Activated T-helper 1 cell treated with anti-CD3 and anti-CD28 coated beads, Interleukin-12 subunit alpha, Interleukin-12 subunit beta, Interleukin-2, Interleukin-4 antibody, amounts not matched to agents 30 ng/mL and 10 ng/mL and 1 ng/mL, durations not matched to agents 14 hours and 24 hours and 36 hours (primary cell): ENCODE measurements around the gene TSC22D3. TPM values are rescaled to one million over a fixed set of nuclear protein-coding genes. Genes with fewer than 3 reads are reported as not detected.

ENCODE experiments used
- DNase-seq: peaks from one replicate; pipeline ENCODE4 v3.0.0; 2021; ENCODE audit warnings: low spot score
- H3K27ac Mint-ChIP-seq: one replicate; pipeline ENCODE4 v1.8.0; 2021; ENCODE audit warnings: mild to moderate bottlenecking, mixed read lengths
- H3K27me3 Mint-ChIP-seq: one replicate; pipeline ENCODE4 v1.8.0; 2022; ENCODE audit warnings: mild to moderate bottlenecking, moderate library complexity, mixed read lengths; ENCODE audit not compliant: insufficient read depth
- H3K36me3 Mint-ChIP-seq: one replicate; pipeline ENCODE4 v1.8.0; 2021; ENCODE audit warnings: low read depth, mixed read lengths
- H3K4me1 Mint-ChIP-seq: one replicate; pipeline ENCODE4 v1.8.0; 2021; ENCODE audit warnings: low read depth, mixed read lengths
- H3K4me3 Mint-ChIP-seq: one replicate; pipeline ENCODE4 v1.8.0; 2021; ENCODE audit warnings: mild to moderate bottlenecking, moderate library complexity, mixed read lengths
- H3K9me3 Mint-ChIP-seq: one replicate; pipeline ENCODE4 v1.8.0; 2021; ENCODE audit warnings: mixed read lengths
- intact Hi-C: fragments of 100-400 bp; cut with micrococcal nuclease; formaldehyde crosslinking; loops from one replicate; pipeline ENCODE4 v1.15.1; 2024
- total RNA-seq: library from RNA; stranded (reverse); gene quantifications from 2 replicates; pipeline ENCODE4 v1.2.3, GENCODE V29; 2022

The TSC22D3 gene
- total RNA-seq, 1 donor from 2014 or later = 30.6 TPM

DNA sequence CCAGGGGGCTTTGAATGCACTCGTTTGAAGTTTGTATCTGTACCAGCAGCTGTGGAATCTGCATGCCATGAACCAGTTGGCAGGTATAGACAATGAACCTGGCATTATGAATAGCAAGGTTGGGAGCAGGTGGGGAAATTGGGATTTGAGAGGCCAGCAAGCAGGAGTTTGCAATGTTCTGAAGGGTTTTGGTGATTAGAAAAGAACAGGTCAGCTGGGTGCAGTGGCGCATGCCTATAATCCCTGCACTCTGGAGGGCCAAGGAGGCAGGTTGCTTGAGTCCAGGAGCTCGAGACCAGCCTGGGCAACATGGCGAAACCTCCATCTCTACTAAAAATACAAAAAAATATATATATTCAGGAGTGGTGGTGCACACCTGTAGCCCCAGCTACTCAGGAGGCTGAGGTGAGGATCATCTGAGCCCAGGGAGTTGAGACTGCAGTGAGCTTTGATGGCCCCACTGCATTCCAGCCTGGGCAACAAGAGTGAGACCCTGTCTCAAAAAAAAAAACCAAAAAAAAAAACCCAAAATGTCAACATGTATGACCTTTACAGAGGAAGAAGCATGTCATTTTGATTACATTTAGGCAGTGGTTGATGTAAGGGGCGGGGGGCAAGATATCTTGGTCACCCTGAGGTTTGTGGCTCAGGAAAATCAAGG is 63.9 kb downstream of the TSC22D3 start:
- intact Hi-C loops = loop anchor here (1.0 kb wide), 1 partner anchor 37 kb away; no protein-coding TSS in a partner anchor
- Mint-ChIP-seq H3K9me3 (no peaks in the 10 kb centered on the region), H3K27ac (peak overlapping the region; percentile 99), H3K4me1 (peaks cover 43% of the 10 kb centered on the region), H3K36me3 (peaks cover 14% of the 10 kb centered on the region), H3K27me3 (no peaks in the 10 kb centered on the region), H3K4me3 (peak overlapping the region; percentile 79)
- no peak for DNase-seq

DNA sequence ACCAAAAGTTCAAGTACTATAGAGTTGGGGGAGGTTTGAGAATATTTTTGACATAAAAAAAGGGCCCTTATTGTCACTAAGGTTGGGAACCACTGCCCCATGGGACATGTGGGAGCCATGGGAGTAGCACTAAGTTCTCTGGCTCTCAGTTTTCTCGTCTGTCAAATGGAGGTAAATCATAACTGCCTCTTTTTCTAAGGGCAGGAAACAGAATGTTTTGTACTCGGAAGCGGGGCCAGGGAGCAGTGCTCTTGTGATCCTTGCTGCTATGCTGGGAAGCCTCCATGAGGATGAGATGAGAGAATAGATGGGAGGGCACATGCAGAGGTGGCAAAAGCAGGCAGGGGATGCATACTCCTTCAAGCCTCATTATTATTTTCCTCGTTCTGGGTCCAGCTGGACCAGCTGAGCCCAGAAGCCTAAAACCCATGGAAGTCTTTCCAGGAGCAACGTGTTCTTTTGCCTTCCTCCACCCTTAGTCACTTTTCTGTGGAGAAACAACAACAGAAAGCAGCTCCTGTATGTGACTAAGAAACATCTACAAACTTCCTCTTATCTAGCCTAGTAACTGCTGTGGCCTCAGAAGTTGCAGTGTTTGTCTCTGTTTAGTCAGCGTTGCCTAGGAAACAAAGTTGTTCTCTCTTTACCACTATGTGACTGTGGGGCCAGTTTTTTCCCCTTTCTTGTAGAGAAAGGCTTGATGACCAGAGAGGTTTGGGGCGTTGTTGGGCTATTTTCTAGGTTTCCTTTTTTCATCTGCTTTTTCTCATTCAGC is 64.8 kb downstream of the TSC22D3 start:
- no peaks in the 10 kb centered on the region for H3K9me3 Mint-ChIP-seq
- peak overlapping the region; percentile 79 for H3K4me3 Mint-ChIP-seq
- DNase-seq = peak; percentile 65
- peak overlapping the region; percentile 99 for H3K27ac Mint-ChIP-seq
- H3K36me3 Mint-ChIP-seq = peaks cover 12% of the 10 kb centered on the region
- H3K27me3 Mint-ChIP-seq = no peaks in the 10 kb centered on the region
- H3K4me1 Mint-ChIP-seq = peaks cover 43% of the 10 kb centered on the region
- intact Hi-C loops = loop anchor here (1.0 kb wide), 1 partner anchor 37 kb away; no protein-coding TSS in a partner anchor

DNA sequence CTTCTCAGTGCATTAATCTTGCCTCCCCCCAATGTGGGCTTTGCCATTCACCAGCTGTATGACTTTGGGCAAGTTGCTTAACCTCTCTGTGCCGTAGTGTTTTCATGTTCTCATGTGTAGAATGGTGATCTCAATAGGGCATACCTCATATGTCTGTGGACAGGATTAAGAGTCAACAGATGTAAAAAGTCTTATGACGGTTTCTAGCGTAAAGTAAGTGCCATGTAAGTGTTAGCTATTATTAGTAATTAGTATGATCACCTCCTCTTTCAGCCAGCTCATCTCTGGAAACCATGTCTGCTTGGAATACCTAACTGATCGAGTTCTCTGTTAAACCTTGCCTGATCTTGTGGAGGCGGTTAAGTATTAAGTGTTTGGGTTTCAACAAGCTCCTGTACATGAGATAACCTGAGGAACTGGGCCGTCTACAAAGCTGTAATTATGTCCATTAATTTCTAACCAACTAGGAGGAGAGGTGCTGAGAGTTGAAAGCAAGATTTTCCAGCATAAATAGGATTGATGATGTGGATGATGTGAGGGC is 66.3 kb downstream of the TSC22D3 start:
- intact Hi-C loops = no loop called here
- H3K27ac Mint-ChIP-seq = no peak overlapping the region
- peaks cover under 1% of the 10 kb centered on the region for H3K27me3 Mint-ChIP-seq
- no peak for DNase-seq
- no peaks in the 10 kb centered on the region for H3K9me3 Mint-ChIP-seq
- H3K36me3 Mint-ChIP-seq = peaks cover 8% of the 10 kb centered on the region
- no peak overlapping the region for H3K4me3 Mint-ChIP-seq
- H3K4me1 Mint-ChIP-seq = peaks cover 31% of the 10 kb centered on the region

DNA sequence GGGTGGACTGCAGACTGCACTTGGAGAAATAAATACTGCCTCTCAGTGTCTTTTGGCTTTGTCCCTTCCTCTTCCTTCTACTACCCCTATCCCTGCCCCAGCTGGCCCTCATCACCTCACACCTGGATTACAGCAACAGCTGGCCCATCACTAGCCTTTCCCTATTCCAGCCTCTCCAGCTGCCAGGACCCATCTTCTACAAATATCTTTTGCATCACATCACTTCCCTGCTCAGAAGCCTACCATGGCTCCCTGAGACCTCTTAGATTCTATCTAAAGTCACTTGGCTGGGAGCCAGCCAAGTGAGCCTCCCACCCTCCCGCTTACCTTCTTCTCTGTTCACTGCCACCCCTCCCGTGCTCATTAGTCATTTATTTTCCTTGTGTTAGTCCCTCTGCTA is 66.8 kb downstream of the TSC22D3 start:
- Mint-ChIP-seq H3K4me3 (no peak overlapping the region), H3K36me3 (peaks cover 8% of the 10 kb centered on the region), H3K27ac (no peak overlapping the region), H3K27me3 (peaks cover 4% of the 10 kb centered on the region), H3K9me3 (no peaks in the 10 kb centered on the region), H3K4me1 (peaks cover 30% of the 10 kb centered on the region)
- DNase-seq = no peak
- intact Hi-C loops = no loop called here

DNA sequence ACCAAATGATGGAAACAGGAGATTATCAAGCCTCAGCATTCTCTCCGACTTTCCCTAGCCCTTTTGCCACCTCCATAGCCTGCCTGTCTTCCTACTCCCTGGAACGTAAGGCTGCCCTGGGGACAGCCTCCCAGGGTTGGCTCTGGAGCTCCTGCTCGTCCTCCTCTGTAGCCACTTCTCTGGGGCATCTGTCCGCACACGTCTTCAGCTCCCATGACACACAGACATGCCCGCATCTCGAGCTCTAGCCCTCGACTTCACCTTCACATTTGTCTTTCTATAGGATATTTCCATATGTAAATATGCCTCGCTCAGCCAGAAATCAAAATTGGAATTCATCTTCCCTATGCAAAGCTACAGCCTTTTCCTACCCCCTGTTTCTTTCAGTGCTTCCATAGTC is 67.7 kb downstream of the TSC22D3 start:
- peaks cover 6% of the 10 kb centered on the region for H3K36me3 Mint-ChIP-seq
- no peak overlapping the region for H3K27ac Mint-ChIP-seq
- peaks cover 23% of the 10 kb centered on the region for H3K4me1 Mint-ChIP-seq
- no peaks in the 10 kb centered on the region for H3K9me3 Mint-ChIP-seq
- no peak for DNase-seq
- intact Hi-C loops = no loop called here
- no peak overlapping the region for H3K4me3 Mint-ChIP-seq
- peaks cover 4% of the 10 kb centered on the region for H3K27me3 Mint-ChIP-seq

DNA sequence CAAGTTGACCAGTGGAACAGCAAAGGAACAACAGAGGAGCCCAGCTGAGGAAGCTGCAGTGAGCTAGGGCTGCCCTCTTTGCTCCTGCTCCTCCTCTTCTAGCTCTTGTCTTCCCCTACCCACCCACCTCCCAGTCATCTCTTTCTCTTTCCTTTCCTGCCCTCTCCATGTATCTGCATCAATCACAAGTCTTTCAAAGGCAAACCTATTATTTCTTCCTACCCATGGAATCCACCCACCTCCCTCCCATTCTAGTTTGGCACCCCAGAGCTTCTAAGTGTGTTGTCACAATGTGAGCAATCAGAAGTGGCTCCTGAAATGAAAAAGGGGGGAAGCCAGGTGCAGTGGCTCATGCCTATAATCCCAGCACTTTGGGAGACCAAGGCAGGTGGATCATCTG is 69.3 kb downstream of the TSC22D3 start:
- Mint-ChIP-seq H3K36me3 (peaks cover 4% of the 10 kb centered on the region), H3K4me1 (peaks cover 9% of the 10 kb centered on the region), H3K4me3 (no peak overlapping the region), H3K9me3 (no peaks in the 10 kb centered on the region), H3K27ac (peak overlapping the region; percentile 10), H3K27me3 (peaks cover 4% of the 10 kb centered on the region)
- DNase-seq = no peak
- intact Hi-C loops = no loop called here

DNA sequence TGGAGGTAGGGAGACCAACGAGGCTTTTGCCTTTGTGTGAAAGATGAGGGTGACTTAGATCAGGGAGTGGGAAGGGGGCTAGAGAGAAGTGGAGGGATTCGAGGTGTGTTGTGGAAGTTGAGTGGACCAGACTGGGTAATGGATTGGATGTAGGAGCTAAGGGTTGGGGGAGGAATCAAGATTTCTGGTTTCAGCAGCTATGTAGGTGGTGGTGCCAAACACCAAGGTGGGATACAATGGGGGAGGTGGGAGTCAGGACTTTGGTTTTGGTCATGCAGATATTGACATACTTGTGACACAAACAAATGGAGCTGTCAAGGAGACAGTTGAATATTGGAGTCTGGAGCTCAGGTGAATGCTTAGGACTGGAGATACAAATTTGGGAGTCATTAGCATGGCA is 71.0 kb downstream of the TSC22D3 start:
- no peak for DNase-seq
- Mint-ChIP-seq H3K4me3 (no peak overlapping the region), H3K9me3 (no peaks in the 10 kb centered on the region), H3K27me3 (peaks cover 4% of the 10 kb centered on the region), H3K27ac (no peak overlapping the region), H3K4me1 (peaks cover 6% of the 10 kb centered on the region), H3K36me3 (peaks cover 2% of the 10 kb centered on the region)
- intact Hi-C loops = no loop called here

DNA sequence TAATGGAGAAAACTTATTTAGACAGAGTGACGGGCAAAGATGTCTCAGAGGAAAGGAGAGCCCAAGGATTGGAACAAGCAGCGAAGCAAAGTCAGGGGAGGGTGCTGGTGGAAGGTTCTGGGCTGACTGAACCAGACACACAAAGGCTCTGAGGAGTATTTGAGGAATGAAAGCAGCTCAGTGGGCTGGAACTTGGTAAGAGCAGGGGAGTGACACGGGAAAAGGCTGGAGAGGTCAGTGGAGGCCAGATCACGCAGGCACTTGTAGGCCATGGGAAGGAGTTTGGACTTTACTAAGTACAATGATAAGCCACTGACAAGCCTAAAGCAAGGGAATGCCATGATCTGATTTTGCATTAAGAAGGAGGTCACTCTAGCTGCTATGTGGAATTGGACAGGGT is 71.4 kb downstream of the TSC22D3 start:
- Mint-ChIP-seq H3K27me3 (peaks cover 4% of the 10 kb centered on the region), H3K4me1 (peaks cover 10% of the 10 kb centered on the region), H3K4me3 (no peak overlapping the region), H3K36me3 (peaks cover 2% of the 10 kb centered on the region), H3K27ac (no peak overlapping the region), H3K9me3 (no peaks in the 10 kb centered on the region)
- intact Hi-C loops = no loop called here
- no peak for DNase-seq

DNA sequence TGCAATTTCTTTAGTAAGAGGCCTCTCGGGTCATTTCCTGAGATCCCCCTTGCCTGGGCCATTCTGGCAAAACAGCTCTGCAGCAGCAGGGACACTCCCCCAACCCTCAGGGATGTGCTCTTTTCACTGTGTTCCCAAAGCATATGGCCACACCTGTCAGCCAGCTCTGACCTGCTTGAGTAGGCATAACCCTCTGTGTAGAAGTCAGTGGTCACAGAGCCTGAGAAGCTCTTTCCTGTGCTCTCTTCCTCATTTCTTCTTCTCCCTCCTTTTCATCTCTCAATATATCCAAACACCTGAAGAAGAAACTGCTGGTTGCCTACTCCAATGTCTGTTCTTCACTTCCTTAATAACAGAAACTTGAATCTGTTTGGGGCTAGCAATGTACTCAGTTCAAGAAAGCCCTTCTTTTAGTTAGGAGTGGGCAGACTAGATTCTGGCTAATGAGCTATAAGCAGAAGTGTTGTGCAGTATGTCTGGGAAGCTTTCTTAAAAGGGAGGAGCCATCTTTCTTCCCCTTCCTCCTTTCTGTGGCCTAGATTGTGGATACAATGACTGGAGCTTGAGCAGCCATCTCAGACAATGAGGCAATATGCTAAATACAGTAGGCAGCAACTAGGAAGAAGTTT is 74.0 kb downstream of the TSC22D3 start:
- peaks cover 10% of the 10 kb centered on the region for H3K4me1 Mint-ChIP-seq
- H3K27me3 Mint-ChIP-seq = peaks cover 4% of the 10 kb centered on the region
- H3K36me3 Mint-ChIP-seq = peaks cover 2% of the 10 kb centered on the region
- intact Hi-C loops = no loop called here
- no peak overlapping the region for H3K4me3 Mint-ChIP-seq
- DNase-seq = no peak
- no peak overlapping the region for H3K27ac Mint-ChIP-seq
- H3K9me3 Mint-ChIP-seq = no peaks in the 10 kb centered on the region

DNA sequence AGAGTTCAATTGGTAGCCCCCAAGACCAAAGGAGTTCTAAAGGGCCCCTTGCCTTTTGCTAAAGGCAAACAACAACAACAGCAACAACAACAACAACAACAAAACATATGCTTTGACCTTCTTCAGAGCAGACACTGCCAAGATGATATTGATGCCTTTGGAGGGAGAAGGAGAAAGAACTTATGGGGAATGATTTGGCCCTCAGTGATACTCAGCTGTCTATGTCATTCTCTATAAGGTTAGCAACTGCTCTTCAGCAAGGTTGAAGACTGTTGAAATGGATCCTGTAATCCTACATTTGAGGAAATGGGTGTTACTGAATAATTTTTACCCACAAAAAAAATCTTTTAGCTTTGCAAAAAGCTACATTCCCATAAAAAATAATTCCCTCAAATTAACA is 74.8 kb downstream of the TSC22D3 start:
- Mint-ChIP-seq H3K4me1 (peaks cover 10% of the 10 kb centered on the region), H3K9me3 (no peaks in the 10 kb centered on the region), H3K27me3 (peaks cover 4% of the 10 kb centered on the region), H3K36me3 (peaks cover 2% of the 10 kb centered on the region), H3K4me3 (no peak overlapping the region), H3K27ac (no peak overlapping the region)
- intact Hi-C loops = no loop called here
- no peak for DNase-seq

DNA sequence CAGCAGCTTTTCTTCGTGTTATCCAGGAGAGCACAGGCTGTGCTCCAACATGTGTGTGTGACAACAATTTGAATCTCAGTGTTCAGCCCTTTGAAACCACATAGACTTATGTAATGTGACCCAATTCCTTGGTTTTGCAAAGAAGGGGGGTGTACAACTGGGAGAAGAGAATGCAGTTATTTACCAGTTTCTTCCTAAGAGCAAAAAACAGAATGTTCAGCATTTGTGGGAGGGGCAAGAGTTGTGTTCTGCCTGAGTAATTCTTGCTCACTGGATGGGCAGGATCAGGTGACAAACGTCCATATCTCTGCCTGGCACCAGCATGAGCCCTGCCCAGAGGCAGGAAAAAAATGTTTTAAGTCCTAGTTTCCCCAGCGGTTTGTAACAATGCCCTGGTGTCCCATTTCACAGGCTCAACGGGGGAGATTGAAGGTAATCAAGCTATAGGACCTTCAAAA is 75.2 kb downstream of the TSC22D3 start:
- H3K27ac Mint-ChIP-seq = no peak overlapping the region
- no peaks in the 10 kb centered on the region for H3K9me3 Mint-ChIP-seq
- intact Hi-C loops = no loop called here
- H3K36me3 Mint-ChIP-seq = peaks cover 2% of the 10 kb centered on the region
- no peak for DNase-seq
- H3K4me3 Mint-ChIP-seq = no peak overlapping the region
- H3K27me3 Mint-ChIP-seq = peaks cover 5% of the 10 kb centered on the region
- peaks cover 10% of the 10 kb centered on the region for H3K4me1 Mint-ChIP-seq

DNA sequence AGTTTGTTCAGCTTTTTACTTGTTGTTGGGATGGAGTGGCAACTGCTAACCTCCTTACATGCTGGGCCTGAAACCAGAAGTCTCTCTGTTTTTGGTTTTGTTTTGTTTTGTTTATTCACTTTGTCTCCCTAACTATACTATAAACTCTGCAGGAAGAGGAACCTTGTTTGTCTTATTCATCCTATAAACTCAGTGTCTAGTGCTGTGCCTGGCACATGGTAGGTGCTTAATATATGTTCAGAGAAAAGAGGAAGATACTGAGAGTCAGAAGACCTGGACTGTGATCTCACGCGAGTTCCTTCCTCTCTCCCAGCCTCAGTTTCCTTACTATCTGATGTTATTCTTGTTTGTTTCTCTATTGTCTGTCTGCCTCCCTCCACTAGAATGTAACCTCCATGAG is 76.0 kb downstream of the TSC22D3 start:
- Mint-ChIP-seq H3K27ac (peak overlapping the region; percentile 73), H3K4me3 (no peak overlapping the region), H3K36me3 (peaks cover 2% of the 10 kb centered on the region), H3K9me3 (no peaks in the 10 kb centered on the region), H3K27me3 (peaks cover 6% of the 10 kb centered on the region), H3K4me1 (peaks cover 10% of the 10 kb centered on the region)
- intact Hi-C loops = no loop called here
- DNase-seq = no peak

DNA sequence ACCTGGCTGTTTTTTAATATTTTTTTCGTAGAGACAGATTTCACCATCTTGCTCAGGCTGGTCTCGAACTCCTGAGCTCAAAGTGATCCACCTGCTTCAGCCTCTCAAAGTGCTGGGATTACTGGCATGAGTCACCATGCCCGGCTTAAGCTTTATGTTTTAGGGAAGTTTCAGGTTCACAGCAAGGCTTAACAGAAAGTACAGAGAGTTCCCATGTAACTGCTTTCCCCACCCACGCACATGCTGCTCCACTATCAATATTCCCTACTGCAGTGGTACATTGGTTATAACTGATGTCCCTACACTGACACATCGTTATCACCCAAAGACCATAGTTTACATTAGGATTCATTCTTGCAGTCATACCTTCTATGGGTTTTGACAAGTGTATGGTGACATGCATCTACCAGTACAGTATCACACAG is 84.6 kb downstream of the TSC22D3 start:
- intact Hi-C loops = no loop called here
- no peaks in the 10 kb centered on the region for H3K36me3 Mint-ChIP-seq
- no peaks in the 10 kb centered on the region for H3K9me3 Mint-ChIP-seq
- no peak overlapping the region for H3K27ac Mint-ChIP-seq
- H3K27me3 Mint-ChIP-seq = peaks cover 12% of the 10 kb centered on the region
- no peak overlapping the region for H3K4me3 Mint-ChIP-seq
- no peak for DNase-seq
- peaks cover 5% of the 10 kb centered on the region for H3K4me1 Mint-ChIP-seq
